GM12872 (cell line): ENCODE data around the gene PLCB1.

ENCODE experiments used
- CTCF ChIP-seq: IDR thresholded peaks from 3 replicates; pipeline ENCODE4 v1.5.1; 2011; ENCODE audit warnings: low read depth, mild to moderate bottlenecking, low read length, moderate library complexity; ENCODE audit not compliant: insufficient read depth

The PLCB1 gene

GRCh38 chr20:8357703-8358102 is 225.6 kb downstream of the PLCB1 start:
- no peak for TF ChIP-seq CTCF

- TF ChIP-seq CTCF, result no peak
Observed at GRCh38 chr20:8360035-8360434, 228.0 kb downstream of the PLCB1 start.

- TF ChIP-seq CTCF, result no peak
Observed at GRCh38 chr20:8361006-8361652, 229.1 kb downstream of the PLCB1 start.

GRCh38 chr20:8361779-8362178 is 229.7 kb downstream of the PLCB1 start:
- no peak for TF ChIP-seq CTCF

GRCh38 chr20:8362457-8362856 is 230.4 kb downstream of the PLCB1 start:
- TF ChIP-seq CTCF, result no peak

GRCh38 chr20:8363970-8364733 is 232.1 kb downstream of the PLCB1 start:
- no peak for TF ChIP-seq CTCF

GRCh38 chr20:8364734-8365078 is 232.6 kb downstream of the PLCB1 start:
- no peak for TF ChIP-seq CTCF
